Activated naive CD4-positive, alpha-beta T cell treated with anti-CD3 and anti-CD28 coated beads for 36 hours (primary cell): ENCODE results near the gene LAD1. TPM values are rescaled to one million over a fixed set of nuclear protein-coding genes. Genes with fewer than 3 reads are reported as not detected.

Source experiments
- CTCF ChIA-PET: fragments of 350-600 bp; sonication (Branson Sonifier 250); formaldehyde crosslinking; loops from one replicate; lab custom pipeline; 2021; ENCODE audit warnings: antibody characterized with exemption; lab: Charles Lee
- DNase-seq: peaks from one replicate; pipeline ENCODE4 v3.0.0-alpha.2; 2020
- H3K27ac Mint-ChIP-seq: one replicate; pipeline ENCODE4 v1.8.0; 2021; ENCODE audit warnings: mild to moderate bottlenecking, mixed read lengths
- H3K27me3 Mint-ChIP-seq: one replicate; pipeline ENCODE4 v1.8.0; 2021; ENCODE audit warnings: low read depth, mixed read lengths
- H3K36me3 Mint-ChIP-seq: one replicate; pipeline ENCODE4 v1.8.0; 2021; ENCODE audit warnings: low read depth, mixed read lengths
- H3K4me1 Mint-ChIP-seq: one replicate; pipeline ENCODE4 v1.8.0; 2021; ENCODE audit warnings: low read depth, mixed read lengths
- H3K4me3 Mint-ChIP-seq: one replicate; pipeline ENCODE4 v1.8.0; 2021; ENCODE audit warnings: mild to moderate bottlenecking, moderate library complexity, mixed read lengths
- H3K9me3 Mint-ChIP-seq: one replicate; pipeline ENCODE4 v1.8.0; 2021; ENCODE audit warnings: mixed read lengths
- intact Hi-C: fragments of 100-400 bp; cut with micrococcal nuclease; formaldehyde crosslinking; loops from one replicate; pipeline ENCODE4 v1.15.1; 2023
- total RNA-seq, 2 experiments: library from RNA; stranded (reverse); gene quantifications; one replicate each; pipeline ENCODE4 v1.2.3, GENCODE V29; 2021

The LAD1 gene
- total RNA-seq, 2 experiments from 2014 or later: not detected

GRCh38 chr1:201351617-201352016 lies 47.5 kb downstream of the LAD1 start:
- DNase-seq: no peak
- CTCF ChIA-PET: no interaction called here
- H3K27me3 Mint-ChIP-seq: peaks cover 22% of the 10 kb centered on the region
- H3K27ac Mint-ChIP-seq: no peak overlapping the region
- no peaks in the 10 kb centered on the region for H3K4me1 Mint-ChIP-seq
- H3K4me3 Mint-ChIP-seq: no peak overlapping the region
- H3K36me3 Mint-ChIP-seq: no peaks in the 10 kb centered on the region
- H3K9me3 Mint-ChIP-seq: no peaks in the 10 kb centered on the region
- intact Hi-C loops: no loop called here

DNA sequence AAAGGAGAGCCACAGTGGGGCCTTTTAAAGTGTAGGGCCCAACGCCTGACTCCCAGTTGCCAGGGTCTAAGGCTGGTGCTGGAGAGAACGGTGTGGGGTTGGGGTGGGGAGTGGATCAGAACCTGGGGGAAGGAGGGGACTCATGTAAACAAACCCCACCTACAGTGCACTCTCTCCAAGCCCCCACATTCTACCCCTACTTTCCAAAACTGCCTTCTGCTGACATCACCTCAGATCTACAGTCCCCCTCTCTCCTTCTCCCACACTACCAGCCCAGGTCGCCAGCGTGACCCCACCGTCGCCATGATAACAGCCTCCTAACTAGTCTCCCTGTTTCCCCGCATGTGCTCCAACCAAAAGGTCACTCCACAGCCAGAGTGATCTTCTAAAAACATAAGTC lies 48.2 kb downstream of the LAD1 start:
- peaks cover 23% of the 10 kb centered on the region for H3K27me3 Mint-ChIP-seq
- no peaks in the 10 kb centered on the region for H3K4me1 Mint-ChIP-seq
- CTCF ChIA-PET: interaction anchor here (1.0 to 3.3 kb wide), 2 partner anchors 9 to 58 kb away, joined by 3 to 19 read pairs; no protein-coding TSS in a partner anchor
- intact Hi-C loops: no loop called here
- no peak for DNase-seq
- no peak overlapping the region for H3K27ac Mint-ChIP-seq
- no peaks in the 10 kb centered on the region for H3K36me3 Mint-ChIP-seq
- H3K9me3 Mint-ChIP-seq: no peaks in the 10 kb centered on the region
- no peak overlapping the region for H3K4me3 Mint-ChIP-seq

GRCh38 chr1:201350361-201350725 lies 48.8 kb downstream of the LAD1 start:
- intact Hi-C loops: no loop called here
- DNase-seq: no peak
- peaks cover 23% of the 10 kb centered on the region for H3K27me3 Mint-ChIP-seq
- H3K36me3 Mint-ChIP-seq: no peaks in the 10 kb centered on the region
- no peaks in the 10 kb centered on the region for H3K9me3 Mint-ChIP-seq
- CTCF ChIA-PET: interaction anchor here (1.0 to 3.3 kb wide), 3 partner anchors 9 to 59 kb away, joined by 3 to 19 read pairs (median 9); no protein-coding TSS in a partner anchor
- no peak overlapping the region for H3K27ac Mint-ChIP-seq
- H3K4me3 Mint-ChIP-seq: no peak overlapping the region
- no peaks in the 10 kb centered on the region for H3K4me1 Mint-ChIP-seq

DNA sequence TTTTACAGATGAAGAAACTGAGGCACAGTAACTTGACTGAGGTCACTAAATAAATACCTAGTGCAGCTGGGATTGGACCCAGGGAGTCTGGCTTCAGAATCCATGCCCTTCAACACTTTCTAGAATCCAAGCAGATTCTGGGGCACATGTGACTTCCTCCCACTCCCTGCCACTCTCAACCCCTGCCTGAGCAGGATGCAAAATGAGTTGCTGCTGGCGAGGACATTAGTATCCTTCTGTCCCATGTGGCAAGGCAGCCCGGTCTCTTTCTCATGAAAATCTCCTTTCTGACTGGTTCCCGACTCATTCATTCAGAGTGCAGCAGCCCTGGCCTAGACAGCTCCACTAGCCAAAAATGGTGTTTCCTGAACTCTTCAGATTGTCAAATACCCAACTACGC lies 50.0 kb downstream of the LAD1 start:
- no peak for DNase-seq
- Mint-ChIP-seq H3K27ac (no peak overlapping the region), H3K27me3 (peaks cover 28% of the 10 kb centered on the region), H3K4me1 (no peaks in the 10 kb centered on the region), H3K4me3 (no peak overlapping the region), H3K9me3 (no peaks in the 10 kb centered on the region), H3K36me3 (no peaks in the 10 kb centered on the region)
- CTCF ChIA-PET: interaction anchor here (0.6 to 3.3 kb wide), 8 partner anchors 11 to 1622 kb away, joined by 3 to 19 read pairs (median 4); no protein-coding TSS in a partner anchor
- intact Hi-C loops: loop anchor here (5.0 kb wide), 1 partner anchor 97 kb away; no protein-coding TSS in a partner anchor

DNA sequence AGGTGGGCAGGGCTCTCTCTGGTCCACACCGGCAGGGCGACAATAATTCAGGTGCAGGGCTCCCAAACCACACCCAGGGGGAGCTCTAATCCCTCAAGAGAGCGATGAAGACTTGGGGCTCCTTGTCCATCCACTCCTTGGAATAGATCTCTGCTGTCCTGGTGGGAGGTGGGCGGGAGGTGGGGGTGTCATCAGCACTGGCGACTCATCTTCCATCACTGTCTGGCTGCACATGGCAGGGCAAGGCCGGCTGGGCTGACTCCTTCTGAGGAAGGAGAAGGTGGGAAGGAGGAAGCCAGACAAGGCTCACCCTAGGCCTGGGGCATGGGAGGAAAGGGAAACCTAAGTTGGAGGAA lies 50.9 kb downstream of the LAD1 start:
- no peak overlapping the region for H3K27ac Mint-ChIP-seq
- H3K4me1 Mint-ChIP-seq: no peaks in the 10 kb centered on the region
- H3K36me3 Mint-ChIP-seq: no peaks in the 10 kb centered on the region

GRCh38 chr1:201347498-201348210 lies 51.5 kb downstream of the LAD1 start:
- intact Hi-C loops: loop anchor here (1.0 to 5.0 kb wide), 2 partner anchors 61 to 95 kb away; no protein-coding TSS in a partner anchor
- H3K27ac Mint-ChIP-seq: no peak overlapping the region
- H3K4me3 Mint-ChIP-seq: no peak overlapping the region
- H3K27me3 Mint-ChIP-seq: peaks cover 25% of the 10 kb centered on the region
- no peak for DNase-seq
- CTCF ChIA-PET: interaction anchor here (0.8 to 3.3 kb wide), 9 partner anchors 12 to 129 kb away, joined by 3 to 19 read pairs (median 3); no protein-coding TSS in a partner anchor
- H3K36me3 Mint-ChIP-seq: no peaks in the 10 kb centered on the region
- H3K4me1 Mint-ChIP-seq: no peaks in the 10 kb centered on the region
- H3K9me3 Mint-ChIP-seq: no peaks in the 10 kb centered on the region

More for the DNA sequence above, 50.9 kb downstream of the LAD1 start:
- Mint-ChIP-seq H3K4me3 (no peak overlapping the region), H3K27me3 (peaks cover 25% of the 10 kb centered on the region), H3K9me3 (no peaks in the 10 kb centered on the region)
- DNase-seq: peak; percentile 52
- CTCF ChIA-PET: interaction anchor here (0.8 to 3.3 kb wide), 8 partner anchors 12 to 130 kb away, joined by 3 to 19 read pairs (median 6); no protein-coding TSS in a partner anchor
- intact Hi-C loops: loop anchor here (1.0 to 5.0 kb wide), 2 partner anchors 60 to 96 kb away; no protein-coding TSS in a partner anchor

- no peak for DNase-seq
- H3K9me3 Mint-ChIP-seq: no peaks in the 10 kb centered on the region
- CTCF ChIA-PET: interaction anchor here (0.6 to 1.9 kb wide), 7 partner anchors 30 to 95 kb away, joined by 3 to 7 read pairs (median 3); no protein-coding TSS in a partner anchor
- no peak overlapping the region for H3K4me3 Mint-ChIP-seq
- peaks cover 25% of the 10 kb centered on the region for H3K27me3 Mint-ChIP-seq
- intact Hi-C loops: loop anchor here (5.0 kb wide), 1 partner anchor 95 kb away; no protein-coding TSS in a partner anchor
- H3K4me1 Mint-ChIP-seq: no peaks in the 10 kb centered on the region
- H3K27ac Mint-ChIP-seq: no peak overlapping the region
- no peaks in the 10 kb centered on the region for H3K36me3 Mint-ChIP-seq
Measured at GRCh38 chr1:201346987-201347386, 52.1 kb downstream of the LAD1 start.

- no peak overlapping the region for H3K27ac Mint-ChIP-seq
- CTCF ChIA-PET: interaction anchor here (0.6 to 1.6 kb wide), 10 partner anchors 13 to 94 kb away, joined by 3 to 5 read pairs (median 3); no protein-coding TSS in a partner anchor
- peaks cover 26% of the 10 kb centered on the region for H3K27me3 Mint-ChIP-seq
- intact Hi-C loops: loop anchor here (5.0 kb wide), 1 partner anchor 94 kb away; no protein-coding TSS in a partner anchor
- H3K4me1 Mint-ChIP-seq: no peaks in the 10 kb centered on the region
- peak; percentile 26 for DNase-seq
- peaks cover under 1% of the 10 kb centered on the region for H3K9me3 Mint-ChIP-seq
- H3K4me3 Mint-ChIP-seq: no peak overlapping the region
- H3K36me3 Mint-ChIP-seq: no peaks in the 10 kb centered on the region
Measured at GRCh38 chr1:201346337-201346939, 52.7 kb downstream of the LAD1 start.

- H3K9me3 Mint-ChIP-seq: peaks cover 4% of the 10 kb centered on the region
- CTCF ChIA-PET: interaction anchor here (0.8 to 1.3 kb wide), 2 partner anchors 18 to 37 kb away, joined by 3 to 4 read pairs; no protein-coding TSS in a partner anchor
- H3K4me1 Mint-ChIP-seq: no peaks in the 10 kb centered on the region
- H3K27me3 Mint-ChIP-seq: peaks cover 24% of the 10 kb centered on the region
- no peaks in the 10 kb centered on the region for H3K36me3 Mint-ChIP-seq
- H3K27ac Mint-ChIP-seq: no peak overlapping the region
- DNase-seq: no peak
- no peak overlapping the region for H3K4me3 Mint-ChIP-seq
- intact Hi-C loops: loop anchor here (5.0 kb wide), 1 partner anchor 93 kb away; no protein-coding TSS in a partner anchor
Measured at GRCh38 chr1:201345081-201345355, 54.1 kb downstream of the LAD1 start.

DNA sequence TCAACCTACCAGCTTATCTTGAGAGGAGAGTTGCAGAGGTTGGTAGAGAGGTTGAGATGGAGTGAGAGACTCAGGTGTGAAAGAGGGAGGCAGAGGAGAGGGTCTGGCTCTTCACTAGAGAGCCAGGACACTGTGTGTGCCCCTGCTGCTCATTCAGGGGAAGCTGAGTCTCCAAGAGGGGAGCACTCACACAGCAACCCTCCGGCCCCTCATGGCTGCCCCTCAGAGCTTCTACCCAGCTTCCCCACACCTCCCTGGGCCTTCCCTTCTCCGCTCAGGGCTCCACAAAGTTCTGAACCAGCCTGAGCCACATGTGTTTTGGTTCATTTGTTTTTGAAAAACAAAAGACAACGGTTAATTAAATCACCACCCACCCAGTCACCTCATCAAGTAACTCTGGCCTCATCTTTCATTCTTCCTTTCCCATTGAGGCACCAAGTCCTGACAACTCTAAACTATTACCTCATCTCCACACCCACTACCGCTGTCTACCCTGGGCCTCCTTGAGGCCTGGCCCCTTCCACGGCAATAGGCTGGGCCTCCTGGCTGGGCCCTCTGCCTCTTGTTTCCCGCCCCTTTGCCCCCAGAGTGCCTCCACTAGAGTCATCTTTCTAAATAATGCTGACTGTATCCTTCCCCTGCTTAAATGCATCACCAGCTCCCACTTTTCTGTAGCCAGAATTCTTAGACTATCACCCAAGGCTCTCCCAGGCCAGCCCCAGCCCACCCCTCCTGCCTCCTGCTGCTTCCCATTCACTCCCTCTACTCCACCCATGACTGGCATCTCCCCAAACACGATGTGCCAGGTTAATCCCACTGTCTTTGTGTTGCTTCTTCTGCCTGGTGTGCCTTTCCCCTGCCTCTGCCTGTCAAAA lies 54.7 kb downstream of the LAD1 start:
- no peaks in the 10 kb centered on the region for H3K4me1 Mint-ChIP-seq
- no peak overlapping the region for H3K27ac Mint-ChIP-seq
- CTCF ChIA-PET: interaction anchor here (0.8 kb wide), 2 partner anchors 36 to 121 kb away, joined by 3 read pairs; no protein-coding TSS in a partner anchor
- DNase-seq: no peak
- H3K9me3 Mint-ChIP-seq: peaks cover 4% of the 10 kb centered on the region
- peaks cover 22% of the 10 kb centered on the region for H3K27me3 Mint-ChIP-seq
- no peak overlapping the region for H3K4me3 Mint-ChIP-seq
- H3K36me3 Mint-ChIP-seq: no peaks in the 10 kb centered on the region
- intact Hi-C loops: loop anchor here (5.0 kb wide), 1 partner anchor 92 kb away; no protein-coding TSS in a partner anchor

GRCh38 chr1:201341377-201341776 lies 57.7 kb downstream of the LAD1 start:
- CTCF ChIA-PET: no interaction called here
- Mint-ChIP-seq H3K36me3 (no peaks in the 10 kb centered on the region), H3K4me3 (no peak overlapping the region), H3K27me3 (peaks cover 12% of the 10 kb centered on the region), H3K4me1 (no peaks in the 10 kb centered on the region), H3K27ac (no peak overlapping the region), H3K9me3 (peaks cover 4% of the 10 kb centered on the region)
- intact Hi-C loops: no loop called here
- DNase-seq: no peak
